ENCODE data around the gene CREB5.

CREB5 gene

DNA sequence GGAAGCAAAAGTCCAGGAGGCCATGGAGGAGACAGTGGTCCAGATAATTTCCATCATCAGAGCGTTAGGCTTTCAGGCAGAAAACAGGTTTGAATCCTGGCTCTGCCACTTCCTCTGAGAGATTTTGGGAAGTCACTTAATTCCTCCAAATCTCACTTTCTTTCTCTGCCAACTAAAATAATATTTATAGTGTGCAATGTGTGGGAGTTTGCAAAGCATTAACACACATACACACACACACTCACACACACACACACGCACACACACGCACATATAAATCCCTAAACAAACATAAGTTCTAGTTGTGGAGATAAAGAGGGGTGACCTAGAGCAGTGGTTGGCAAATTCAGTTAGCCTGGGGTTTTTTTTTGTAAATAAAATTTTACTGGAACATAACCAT, 461.0 kb downstream of the CREB5 start:
- DNase-seq, result no peak

DNA sequence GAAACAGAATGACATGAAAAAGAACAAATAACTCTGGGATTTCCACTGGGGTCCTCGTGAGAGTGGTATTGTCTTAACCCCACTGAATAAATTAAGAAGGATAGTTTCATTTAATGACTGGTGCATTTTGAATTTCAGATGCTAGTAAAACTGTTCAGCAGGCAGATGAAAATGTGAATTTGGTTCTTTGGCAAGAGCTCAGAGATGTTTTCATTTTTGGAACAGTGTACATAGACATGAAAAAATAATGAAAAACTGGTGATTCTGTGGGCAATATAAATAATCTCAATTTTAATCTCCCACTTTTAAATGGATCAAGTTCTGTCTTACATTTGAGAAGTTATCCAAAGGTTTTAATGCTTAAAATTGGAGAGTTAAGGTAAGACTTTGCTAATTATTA, 461.7 kb downstream of the CREB5 start:
- no peak for DNase-seq
